A673 (cell line): ENCODE data around the gene BAZ1A. TPM values are rescaled to one million over a fixed set of nuclear protein-coding genes. Genes with fewer than 3 reads are reported as not detected.

Source experiments
- BruUV-seq: library from RNA; stranded (reverse); fragments of 400-500 nt; replicated peaks from 2 replicates; lab custom pipeline; 2021; lab: Mats Ljungman, UMichigan
- CTCF ChIA-PET: fragments of 300-600 bp; sonication (Branson Sonifier 250); formaldehyde crosslinking; loops from one replicate; lab custom pipeline; 2022; ENCODE audit warnings: antibody characterized with exemption; lab: Charles Lee
- POLR2A ChIA-PET: fragments of 300-600 bp; sonication (Branson Sonifier 250); formaldehyde crosslinking; loops from one replicate; lab custom pipeline; 2022; ENCODE audit warnings: antibody characterized with exemption; ENCODE audit not compliant: low non-redundant PET; lab: Charles Lee
- DNase-seq: peaks from one replicate; pipeline ENCODE4 v3.0.0-alpha.2; 2015; ENCODE audit warnings: low spot score
- H3K27ac ChIP-seq: fragments of 200-600 bp; sonication (generic); 2 replicates; pipeline ENCODE4 v1.5.1; 2016; ENCODE audit warnings: mixed run types, low read depth, mild to moderate bottlenecking, mixed read lengths, antibody characterized with exemption, low read length; ENCODE audit not compliant: poor library complexity, severe bottlenecking
- H3K27me3 ChIP-seq: fragments of 200-600 bp; sonication (generic); replicated peaks from 2 replicates; pipeline ENCODE4 v1.6.1; 2017; ENCODE audit warnings: mixed run types, low read depth, mild to moderate bottlenecking, mixed read lengths, antibody characterized with exemption, low read length; ENCODE audit not compliant: insufficient read depth, poor library complexity
- H3K36me3 ChIP-seq: fragments of 200-600 bp; sonication (generic); 2 replicates; pipeline ENCODE4 v1.6.1; 2016; ENCODE audit warnings: mixed run types, mild to moderate bottlenecking, mixed read lengths, antibody characterized with exemption, low read length; ENCODE audit not compliant: insufficient read depth, poor library complexity, severe bottlenecking
- H3K4me1 ChIP-seq: fragments of 200-600 bp; sonication (generic); 2 replicates; pipeline ENCODE4 v1.6.1; 2017; ENCODE audit warnings: mixed run types, mild to moderate bottlenecking, mixed read lengths, antibody characterized with exemption, low read length; ENCODE audit not compliant: insufficient read depth, poor library complexity, severe bottlenecking
- H3K4me3 ChIP-seq: fragments of 200-600 bp; sonication (generic); 2 replicates; pipeline ENCODE4 v1.5.1; 2016; ENCODE audit warnings: low read depth, mixed run types, mild to moderate bottlenecking, mixed read lengths, low read length; ENCODE audit not compliant: poor library complexity, severe bottlenecking
- H3K9me3 ChIP-seq: fragments of 200-600 bp; sonication (generic); 2 replicates; pipeline ENCODE4 v1.6.1; 2016; ENCODE audit warnings: mixed run types, low read depth, mild to moderate bottlenecking, mixed read lengths, antibody characterized with exemption, low read length; ENCODE audit not compliant: poor library complexity, severe bottlenecking
- CTCF ChIP-seq: fragments of 300-800, 200-600 bp; sonication (generic); conservative IDR thresholded peaks from 2 replicates; pipeline ENCODE4 v1.5.1; 2017; ENCODE audit warnings: low read depth, mild to moderate bottlenecking, antibody characterized with exemption, low read length, moderate library complexity, mixed read lengths
- EZH2 ChIP-seq: fragments of 200-600 bp; sonication (generic); IDR thresholded peaks from 2 replicates; pipeline ENCODE4 v1.6.1; 2017; ENCODE audit warnings: borderline replicate concordance, low read depth, mild to moderate bottlenecking, mixed read lengths, antibody characterized with exemption, low read length; ENCODE audit not compliant: poor library complexity, severe bottlenecking
- intact Hi-C: fragments of 100-400 bp; cut with micrococcal nuclease; formaldehyde crosslinking; loops from one replicate; pipeline ENCODE4 v1.10.0; 2022; ENCODE audit not compliant: unreplicated experiment
- total RNA-seq: library from RNA; stranded (reverse); gene quantifications from 2 replicates; pipeline ENCODE4 v1.2.3, GENCODE V29; 2021

BAZ1A gene
- total RNA-seq, 1 experiment from 2014 or later, result 70.3 TPM

GRCh38 chr14:34911209-34912150, 36.3 kb upstream of the BAZ1A start:
- no peak overlapping the region for H3K4me3 ChIP-seq
- no peaks in the 10 kb centered on the region for H3K9me3 ChIP-seq
- POLR2A ChIA-PET, result no interaction called here
- TF ChIP-seq EZH2, result no peak
- TF ChIP-seq CTCF, result no peak
- CTCF ChIA-PET, result interaction anchor here (0.6 kb wide), 2 partner anchors 97 to 592 kb away, joined by 3 read pairs; no protein-coding TSS in a partner anchor
- no TSS peak for BruUV-seq
- H3K27me3 ChIP-seq, result no peaks in the 10 kb centered on the region
- no peaks in the 10 kb centered on the region for H3K4me1 ChIP-seq
- no peak overlapping the region for H3K27ac ChIP-seq
- no peaks in the 10 kb centered on the region for H3K36me3 ChIP-seq
- intact Hi-C loops, result no loop called here
- no peak for DNase-seq

- Histone ChIP-seq H3K9me3 (no peaks in the 10 kb centered on the region), H3K36me3 (no peaks in the 10 kb centered on the region), H3K4me3 (no peak overlapping the region), H3K27ac (no peak overlapping the region), H3K27me3 (no peaks in the 10 kb centered on the region), H3K4me1 (no peaks in the 10 kb centered on the region)
- intact Hi-C loops, result no loop called here
- no peak for DNase-seq
- no peak for TF ChIP-seq EZH2
- no peak for TF ChIP-seq CTCF
- BruUV-seq, result no TSS peak
- ChIA-PET POLR2A (no interaction called here), CTCF (no interaction called here)
Observed at GRCh38 chr14:34906287-34906686, 31.1 kb upstream of the BAZ1A start.

- CTCF ChIA-PET, result no interaction called here
- intact Hi-C loops, result no loop called here
- no peak for DNase-seq
- no TSS peak for BruUV-seq
- no peak for TF ChIP-seq CTCF
- TF ChIP-seq EZH2, result no peak
- no peaks in the 10 kb centered on the region for H3K27me3 ChIP-seq
- H3K4me3 ChIP-seq, result no peak overlapping the region
- H3K27ac ChIP-seq, result no peak overlapping the region
- no peaks in the 10 kb centered on the region for H3K36me3 ChIP-seq
- POLR2A ChIA-PET, result interaction anchor here (0.5 kb wide), 1 partner anchor 46 kb away, joined by 3 read pairs; no protein-coding TSS in a partner anchor
- no peaks in the 10 kb centered on the region for H3K9me3 ChIP-seq
- no peaks in the 10 kb centered on the region for H3K4me1 ChIP-seq
Observed at GRCh38 chr14:34895277-34895676, 20.1 kb upstream of the BAZ1A start.
